Fibroblast of peridontal ligament (primary cell): Measurements from ENCODE around the gene MARK4.

Source experiments
- DNase-seq: peaks from one replicate; pipeline ENCODE4 v3.0.0-alpha.2; 2010; ENCODE audit errors: extremely low read depth

The MARK4 gene

DNA sequence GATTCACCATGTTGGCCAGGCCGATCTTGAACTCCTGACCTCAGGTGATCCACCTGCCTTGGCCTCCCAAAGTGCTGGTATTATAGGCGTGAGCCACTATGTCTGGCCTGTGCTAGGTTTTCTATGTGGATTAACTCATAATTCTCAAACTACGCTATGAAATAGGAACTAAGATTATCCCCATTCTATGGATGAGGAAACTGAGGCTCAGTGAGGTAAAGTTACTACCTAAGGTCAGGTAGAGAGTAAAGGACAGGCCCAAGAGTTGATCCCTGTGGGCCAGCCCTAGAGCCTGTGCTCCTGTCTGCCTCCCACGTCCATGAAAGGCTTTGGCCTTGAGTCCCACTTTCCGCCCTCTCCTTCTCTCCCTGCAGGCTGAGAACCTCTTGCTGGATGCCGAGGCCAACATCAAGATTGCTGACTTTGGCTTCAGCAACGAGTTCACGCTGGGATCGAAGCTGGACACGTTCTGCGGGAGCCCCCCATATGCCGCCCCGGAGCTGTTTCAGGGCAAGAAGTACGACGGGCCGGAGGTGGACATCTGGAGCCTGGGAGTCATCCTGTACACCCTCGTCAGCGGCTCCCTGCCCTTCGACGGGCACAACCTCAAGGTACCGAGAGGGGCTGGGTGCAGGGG lies 20.1 kb downstream of the MARK4 start:
- DNase-seq: no peak

DNA sequence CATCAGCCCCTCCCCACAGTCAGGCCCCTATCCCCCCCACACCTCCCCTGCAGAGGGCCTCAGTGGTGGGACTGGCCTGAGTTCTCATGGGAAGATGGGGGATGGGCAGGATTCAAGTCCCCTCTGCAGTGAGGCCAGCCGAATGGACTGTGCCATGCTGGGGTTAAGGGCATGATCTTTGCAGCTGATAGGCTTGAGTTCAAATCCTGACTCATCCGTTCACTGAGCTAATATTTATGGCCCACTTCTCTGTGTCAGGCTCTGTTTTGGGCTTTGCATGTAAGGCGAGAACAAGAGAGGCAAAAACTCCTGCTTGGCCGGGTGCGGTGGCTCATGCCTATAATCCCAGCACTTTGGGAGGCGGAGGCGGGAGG lies 20.7 kb downstream of the MARK4 start:
- no peak for DNase-seq

- DNase-seq: no peak
Observed at GRCh38 chr19:45273521-45273855, 22.4 kb downstream of the MARK4 start.

- peak; percentile 9 for DNase-seq
Observed at GRCh38 chr19:45275370-45275971, 24.4 kb downstream of the MARK4 start.

- DNase-seq: peak; percentile 17
Observed at GRCh38 chr19:45276284-45276687, 25.2 kb downstream of the MARK4 start.

- DNase-seq: no peak
Observed at GRCh38 chr19:45278087-45278486, 27.0 kb downstream of the MARK4 start.

GRCh38 chr19:45279587-45280192 lies 28.6 kb downstream of the MARK4 start:
- DNase-seq: no peak

- no peak for DNase-seq
Observed at GRCh38 chr19:45280471-45280961, 29.4 kb downstream of the MARK4 start.

GRCh38 chr19:45283443-45284033 lies 32.5 kb downstream of the MARK4 start:
- DNase-seq: no peak

GRCh38 chr19:45290381-45290931 lies 39.4 kb downstream of the MARK4 start:
- DNase-seq: no peak

DNA sequence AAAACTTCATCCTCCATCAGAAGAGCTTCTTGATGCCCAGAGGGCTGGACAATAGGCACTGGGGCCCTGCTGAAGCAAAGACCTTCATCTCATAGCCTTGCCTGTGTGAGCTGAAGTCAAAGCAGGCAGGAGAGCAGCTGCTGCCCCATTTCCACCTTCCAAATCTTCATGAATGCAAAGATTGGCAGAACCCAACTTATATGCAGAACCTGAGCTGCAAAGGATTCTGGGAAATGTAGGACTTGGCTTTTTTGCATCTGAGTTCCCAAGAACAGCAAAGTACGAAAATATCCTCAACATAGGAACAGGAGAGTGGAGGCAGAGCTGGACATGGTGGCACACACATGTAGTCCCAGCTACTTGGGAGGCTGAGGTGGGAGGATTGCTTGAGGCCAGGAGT lies 40.8 kb downstream of the MARK4 start:
- DNase-seq: no peak

DNA sequence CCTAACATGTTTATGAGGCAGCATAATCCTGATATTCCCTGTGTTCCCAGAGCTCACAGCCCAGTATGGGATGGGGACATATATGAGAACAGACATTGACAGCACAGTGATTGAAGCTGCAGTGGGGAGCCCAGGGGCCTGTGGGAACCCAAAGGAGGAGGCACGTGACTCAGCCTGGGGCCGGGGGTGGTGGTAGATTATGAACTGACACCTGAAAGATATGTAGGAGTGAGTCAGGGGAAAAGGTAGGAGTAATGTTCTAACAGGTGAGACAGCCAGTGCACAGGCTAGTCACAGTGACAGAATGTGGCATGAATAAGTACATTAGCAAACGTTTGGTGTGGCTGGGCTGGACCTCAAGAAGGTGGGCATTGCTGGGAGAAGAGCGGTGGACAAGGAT lies 42.6 kb downstream of the MARK4 start:
- DNase-seq: no peak

DNA sequence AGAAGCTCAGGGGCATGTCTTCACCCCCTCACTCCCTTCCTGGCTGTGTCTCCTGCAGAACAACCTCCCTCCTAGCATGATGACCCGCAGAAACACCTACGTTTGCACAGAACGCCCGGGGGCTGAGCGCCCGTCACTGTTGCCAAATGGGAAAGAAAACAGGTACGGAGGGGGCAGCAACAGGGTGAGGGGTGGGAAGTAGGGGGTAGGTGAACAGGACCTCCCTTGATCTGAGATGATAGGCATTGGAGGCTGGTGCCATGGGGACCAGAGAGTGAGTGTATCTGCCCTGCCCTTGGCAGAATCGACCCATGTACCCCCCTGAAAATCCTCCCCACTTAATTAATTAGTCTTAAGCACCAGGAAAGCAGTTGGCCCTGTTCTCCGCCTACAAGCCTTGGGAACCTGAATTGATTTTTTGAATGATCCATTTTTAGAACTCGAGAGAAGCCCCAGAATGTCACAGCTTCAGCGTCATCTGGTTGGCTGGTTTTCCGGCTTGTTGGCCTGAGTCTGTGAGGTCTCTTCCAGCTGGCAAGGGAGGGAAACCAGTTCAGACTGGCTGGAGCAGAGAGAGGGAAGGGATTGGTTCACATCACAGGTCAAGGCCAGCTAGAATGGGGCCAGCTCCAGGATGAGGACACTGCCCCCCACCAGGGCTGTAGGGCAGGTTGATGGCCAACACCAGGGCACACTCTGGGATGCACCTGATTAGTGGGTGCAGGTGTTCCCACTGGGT lies 43.4 kb downstream of the MARK4 start:
- DNase-seq: peak; percentile 25

- DNase-seq: no peak
Observed at GRCh38 chr19:45295873-45296272, 44.8 kb downstream of the MARK4 start.

- DNase-seq: no peak
Observed at GRCh38 chr19:45296355-45296754, 45.3 kb downstream of the MARK4 start.

DNA sequence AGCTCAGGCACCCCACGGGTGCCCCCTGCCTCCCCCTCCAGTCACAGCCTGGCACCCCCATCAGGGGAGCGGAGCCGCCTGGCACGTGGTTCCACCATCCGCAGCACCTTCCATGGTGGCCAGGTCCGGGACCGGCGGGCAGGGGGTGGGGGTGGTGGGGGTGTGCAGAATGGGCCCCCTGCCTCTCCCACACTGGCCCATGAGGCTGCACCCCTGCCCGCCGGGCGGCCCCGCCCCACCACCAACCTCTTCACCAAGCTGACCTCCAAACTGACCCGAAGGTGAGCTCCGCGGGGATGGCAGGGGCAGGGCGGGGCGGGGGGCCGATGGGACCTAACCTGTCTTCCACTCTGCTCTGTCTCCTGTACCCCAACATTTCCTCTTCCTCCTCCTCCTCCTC lies 46.6 kb downstream of the MARK4 start:
- DNase-seq: no peak

DNA sequence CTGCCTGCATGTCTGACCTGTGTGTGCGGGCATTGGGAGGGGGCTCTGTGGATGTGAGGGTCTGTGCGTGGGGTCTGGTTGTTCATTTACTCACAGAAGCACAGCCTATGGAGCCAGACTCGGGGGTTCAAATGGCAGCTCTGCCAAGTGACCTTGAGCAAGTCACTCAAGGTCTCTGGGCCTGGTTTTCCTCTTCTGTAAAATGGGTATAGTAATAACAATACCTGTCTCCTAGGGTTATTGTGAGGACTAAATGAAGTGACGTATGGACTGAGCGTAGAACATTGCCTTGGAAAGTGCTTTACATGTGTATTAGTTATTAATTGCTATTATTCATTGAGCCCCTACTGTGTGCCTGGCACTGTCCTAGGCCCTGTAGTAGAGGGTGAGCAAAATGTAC lies 47.2 kb downstream of the MARK4 start:
- no peak for DNase-seq

- no peak for DNase-seq
Observed at GRCh38 chr19:45299719-45300118, 48.6 kb downstream of the MARK4 start.

DNA sequence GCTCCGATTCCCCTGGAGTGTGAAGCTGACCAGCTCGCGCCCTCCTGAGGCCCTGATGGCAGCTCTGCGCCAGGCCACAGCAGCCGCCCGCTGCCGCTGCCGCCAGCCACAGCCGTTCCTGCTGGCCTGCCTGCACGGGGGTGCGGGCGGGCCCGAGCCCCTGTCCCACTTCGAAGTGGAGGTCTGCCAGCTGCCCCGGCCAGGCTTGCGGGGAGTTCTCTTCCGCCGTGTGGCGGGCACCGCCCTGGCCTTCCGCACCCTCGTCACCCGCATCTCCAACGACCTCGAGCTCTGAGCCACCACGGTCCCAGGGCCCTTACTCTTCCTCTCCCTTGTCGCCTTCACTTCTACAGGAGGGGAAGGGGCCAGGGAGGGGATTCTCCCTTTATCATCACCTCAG lies 51.3 kb downstream of the MARK4 start:
- DNase-seq: no peak

DNA sequence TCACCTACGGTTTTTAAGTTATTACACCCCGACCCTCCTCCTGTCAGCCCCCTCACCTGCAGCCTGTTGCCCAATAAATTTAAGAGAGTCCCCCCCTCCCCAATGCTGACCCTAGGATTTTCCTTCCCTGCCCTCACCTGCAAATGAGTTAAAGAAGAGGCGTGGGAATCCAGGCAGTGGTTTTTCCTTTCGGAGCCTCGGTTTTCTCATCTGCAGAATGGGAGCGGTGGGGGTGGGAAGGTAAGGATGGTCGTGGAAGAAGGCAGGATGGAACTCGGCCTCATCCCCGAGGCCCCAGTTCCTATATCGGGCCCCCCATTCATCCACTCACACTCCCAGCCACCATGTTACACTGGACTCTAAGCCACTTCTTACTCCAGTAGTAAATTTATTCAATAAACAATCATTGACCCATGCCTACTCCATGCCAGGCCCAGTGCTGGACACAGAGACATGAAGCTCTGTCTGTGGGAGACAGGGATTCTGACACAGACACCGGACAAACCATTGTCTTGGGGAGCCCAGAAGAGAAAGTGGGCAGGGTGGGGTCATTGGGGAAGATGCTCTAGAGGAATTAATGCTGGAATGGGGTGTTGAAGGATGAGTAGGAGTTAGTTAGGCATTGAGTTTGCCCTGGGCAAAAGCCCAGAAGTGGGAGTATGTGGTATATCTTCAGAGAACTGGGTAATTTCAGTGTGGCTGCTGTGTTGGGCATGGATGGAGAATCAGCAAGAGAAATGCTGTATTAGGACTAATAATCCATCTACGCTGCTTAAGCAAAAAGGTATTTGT lies 52.4 kb downstream of the MARK4 start:
- DNase-seq: no peak
